Esophagus muscularis mucosa (tissue), 3 donors: ENCODE data around the gene MYO10.

Experiments
- POLR2A ChIP-seq: fragments of 450-650 bp; IDR thresholded peaks from one replicate; pipeline ENCODE4 v1.6.1; 2017; ENCODE audit warnings: antibody characterized with exemption, moderate library complexity, mild to moderate bottlenecking, low read depth
- POLR2AphosphoS5 ChIP-seq, 2 donors: sonication (generic); formaldehyde crosslinking; IDR thresholded peaks; one replicate each; pipeline ENCODE4 v1.6.1; 2017; ENCODE audit warnings: antibody characterized with exemption in 2 of 2
- TF ChIP-seq, protein P1 (sequence below), 3 experiments: fragments of 200-600 bp in 2 of 3; fragments of 450-650 bp in 1 of 3; sonication (generic) in 2 of 3; IDR thresholded peaks; one replicate each; pipeline ENCODE4 v1.5.1; 2017 to 2019; ENCODE audit warnings: antibody characterized with exemption in 3 of 3, mild to moderate bottlenecking in 2 of 3, moderate library complexity in 1 of 3

- TF ChIP-seq, protein P1, sequence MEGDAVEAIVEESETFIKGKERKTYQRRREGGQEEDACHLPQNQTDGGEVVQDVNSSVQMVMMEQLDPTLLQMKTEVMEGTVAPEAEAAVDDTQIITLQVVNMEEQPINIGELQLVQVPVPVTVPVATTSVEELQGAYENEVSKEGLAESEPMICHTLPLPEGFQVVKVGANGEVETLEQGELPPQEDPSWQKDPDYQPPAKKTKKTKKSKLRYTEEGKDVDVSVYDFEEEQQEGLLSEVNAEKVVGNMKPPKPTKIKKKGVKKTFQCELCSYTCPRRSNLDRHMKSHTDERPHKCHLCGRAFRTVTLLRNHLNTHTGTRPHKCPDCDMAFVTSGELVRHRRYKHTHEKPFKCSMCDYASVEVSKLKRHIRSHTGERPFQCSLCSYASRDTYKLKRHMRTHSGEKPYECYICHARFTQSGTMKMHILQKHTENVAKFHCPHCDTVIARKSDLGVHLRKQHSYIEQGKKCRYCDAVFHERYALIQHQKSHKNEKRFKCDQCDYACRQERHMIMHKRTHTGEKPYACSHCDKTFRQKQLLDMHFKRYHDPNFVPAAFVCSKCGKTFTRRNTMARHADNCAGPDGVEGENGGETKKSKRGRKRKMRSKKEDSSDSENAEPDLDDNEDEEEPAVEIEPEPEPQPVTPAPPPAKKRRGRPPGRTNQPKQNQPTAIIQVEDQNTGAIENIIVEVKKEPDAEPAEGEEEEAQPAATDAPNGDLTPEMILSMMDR (IDR thresholded peaks at IDR 0.05) = no peak
- TF ChIP-seq POLR2A (no peak), POLR2AphosphoS5 (IDR thresholded peaks at IDR 0.05) (no peak)
These were observed 123.6 kb downstream of the MYO10 start for GRCh38 chr5:16812448-16812847.
